OCI-LY1 (cell line): ENCODE results near the gene TIPIN.

Experiments used
- H2AFZ ChIP-seq: fragments of 200-600 bp; sonication (generic), shearing (Covaris generic); 2 replicates; pipeline ENCODE4 v1.6.0; 2014; ENCODE audit warnings: antibody characterized with exemption, mild to moderate bottlenecking, low read length
- H3F3A ChIP-seq: fragments of 200-600 bp; sonication (generic), shearing (Covaris generic); 2 replicates; pipeline ENCODE4 v1.6.0; 2014; ENCODE audit warnings: mild to moderate bottlenecking, antibody characterized with exemption, low read length, moderate library complexity; ENCODE audit not compliant: insufficient read depth
- H3K27ac ChIP-seq: fragments of 200-600 bp; sonication (generic); 2 replicates; pipeline ENCODE4 v1.5.1; 2014; ENCODE audit warnings: low read length, mixed run types, mild to moderate bottlenecking, low read depth; ENCODE audit not compliant: poor library complexity, severe bottlenecking
- H3K27me3 ChIP-seq: fragments of 200-600 bp; sonication (generic); 2 replicates; pipeline ENCODE4 v1.6.0; 2014; ENCODE audit warnings: antibody characterized with exemption, mild to moderate bottlenecking, low read length, moderate library complexity; ENCODE audit not compliant: insufficient read depth
- H3K36me3 ChIP-seq: fragments of 200-600 bp; sonication (generic); 2 replicates; pipeline ENCODE4 v1.6.1; 2014; ENCODE audit warnings: mild to moderate bottlenecking, antibody characterized with exemption, low read length, moderate library complexity, mixed read lengths; ENCODE audit not compliant: insufficient read depth
- H3K4me1 ChIP-seq: fragments of 200-600 bp; sonication (generic); 2 replicates; pipeline ENCODE4 v1.5.1; 2014; ENCODE audit warnings: mild to moderate bottlenecking, low read length, moderate library complexity; ENCODE audit not compliant: insufficient read depth, severe bottlenecking
- H3K4me2 ChIP-seq: fragments of 200-600 bp; sonication (generic), shearing (Covaris generic); 2 replicates; pipeline ENCODE4 v1.6.1; 2014; ENCODE audit warnings: low read length
- H3K4me3 ChIP-seq: fragments of 200-600 bp; sonication (generic); 2 replicates; pipeline ENCODE4 v1.5.1; 2014; ENCODE audit warnings: low read length, low read depth, mild to moderate bottlenecking, mixed read lengths; ENCODE audit not compliant: poor library complexity, severe bottlenecking
- H3K79me2 ChIP-seq: fragments of 200-600 bp; shearing (Covaris generic); 2 replicates; pipeline ENCODE4 v1.6.1; 2016; ENCODE audit warnings: mixed run types, low read length, mixed read lengths; ENCODE audit not compliant: insufficient read depth
- H3K9ac ChIP-seq: fragments of 200-600 bp; sonication (generic), shearing (Covaris generic); 2 replicates; pipeline ENCODE4 v1.6.1; 2014; ENCODE audit warnings: mild to moderate bottlenecking, low read length, mixed read lengths
- H3K9me2 ChIP-seq: fragments of 200-600 bp; sonication (generic), shearing (Covaris generic); 2 replicates; pipeline ENCODE4 v1.6.1; 2014; ENCODE audit warnings: low read depth, mild to moderate bottlenecking, low read length, mixed read lengths
- H3K9me3 ChIP-seq: fragments of 200-600 bp; shearing (Covaris generic); 2 replicates; pipeline ENCODE4 v1.6.1; 2014; ENCODE audit warnings: low read length, mixed read lengths
- H4K20me1 ChIP-seq: fragments of 200-600 bp; sonication (generic), shearing (Covaris generic); 2 replicates; pipeline ENCODE4 v1.6.0; 2016; ENCODE audit warnings: mild to moderate bottlenecking, low read length; ENCODE audit not compliant: insufficient read depth
- EZH2 ChIP-seq: fragments of 200-600 bp; sonication (generic), shearing (Covaris generic); IDR thresholded peaks from 2 replicates; pipeline ENCODE4 v1.8.0; 2017; ENCODE audit warnings: borderline replicate concordance, mixed run types, mild to moderate bottlenecking, antibody characterized with exemption, low read length, moderate library complexity, mixed read lengths
- TF ChIP-seq, protein P1 (sequence below): fragments of 200-600 bp; sonication (generic), shearing (Covaris generic); IDR thresholded peaks from 2 replicates; pipeline ENCODE4 v1.5.1; 2017; ENCODE audit warnings: mild to moderate bottlenecking, antibody characterized with exemption, low read length, moderate library complexity, mixed read lengths

The TIPIN gene, protein sequence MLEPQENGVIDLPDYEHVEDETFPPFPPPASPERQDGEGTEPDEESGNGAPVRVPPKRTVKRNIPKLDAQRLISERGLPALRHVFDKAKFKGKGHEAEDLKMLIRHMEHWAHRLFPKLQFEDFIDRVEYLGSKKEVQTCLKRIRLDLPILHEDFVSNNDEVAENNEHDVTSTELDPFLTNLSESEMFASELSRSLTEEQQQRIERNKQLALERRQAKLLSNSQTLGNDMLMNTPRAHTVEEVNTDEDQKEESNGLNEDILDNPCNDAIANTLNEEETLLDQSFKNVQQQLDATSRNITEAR

DNA sequence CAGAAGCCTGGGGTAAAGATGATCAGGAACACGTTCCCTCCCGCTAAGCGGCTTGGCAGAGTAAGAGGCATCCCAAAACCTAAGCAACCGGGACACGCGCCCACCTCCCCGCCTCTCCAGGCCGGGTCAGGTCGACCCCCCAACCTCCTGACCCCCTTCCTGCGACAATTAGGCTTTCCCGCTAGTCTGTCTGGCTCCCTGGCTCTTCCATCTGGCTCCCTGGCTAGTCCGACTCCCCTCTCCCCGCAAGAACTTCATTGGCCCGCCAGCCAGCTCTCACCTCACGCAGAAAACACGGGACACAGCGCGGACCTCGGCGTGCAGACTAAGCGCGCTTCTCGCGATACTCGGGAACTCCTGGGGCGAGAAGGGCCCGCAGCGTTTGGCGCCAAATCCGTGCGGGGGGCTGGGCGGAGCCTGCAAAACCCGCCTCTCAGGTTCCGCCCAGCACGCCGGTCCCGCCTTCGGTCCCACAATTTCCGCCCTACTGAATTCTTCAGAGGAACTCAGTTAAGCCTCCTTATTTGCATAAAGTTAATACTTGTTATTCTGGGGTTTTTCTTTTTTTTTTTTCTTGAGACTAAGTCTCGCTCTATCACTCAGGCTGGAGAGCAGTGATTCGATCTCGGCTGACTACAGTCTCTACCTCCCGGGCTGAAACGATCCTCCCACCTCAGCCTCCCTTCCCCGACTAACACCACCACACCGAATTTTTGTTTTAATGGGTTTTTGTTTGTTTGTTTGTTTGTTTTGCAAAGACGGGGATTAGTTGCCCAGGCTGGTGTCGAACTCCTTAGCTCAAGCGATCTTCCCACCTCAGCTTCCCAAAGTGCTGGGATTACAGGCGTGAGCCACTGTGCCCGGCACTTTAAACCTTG, at the start of gene TIPIN:
Gene TIPIN (minus strand): TSS at position 327 of the 878 bp plus-strand sequence. CDS start 3,738 bp downstream, outside the sequence.
- TF ChIP-seq, protein P1, sequence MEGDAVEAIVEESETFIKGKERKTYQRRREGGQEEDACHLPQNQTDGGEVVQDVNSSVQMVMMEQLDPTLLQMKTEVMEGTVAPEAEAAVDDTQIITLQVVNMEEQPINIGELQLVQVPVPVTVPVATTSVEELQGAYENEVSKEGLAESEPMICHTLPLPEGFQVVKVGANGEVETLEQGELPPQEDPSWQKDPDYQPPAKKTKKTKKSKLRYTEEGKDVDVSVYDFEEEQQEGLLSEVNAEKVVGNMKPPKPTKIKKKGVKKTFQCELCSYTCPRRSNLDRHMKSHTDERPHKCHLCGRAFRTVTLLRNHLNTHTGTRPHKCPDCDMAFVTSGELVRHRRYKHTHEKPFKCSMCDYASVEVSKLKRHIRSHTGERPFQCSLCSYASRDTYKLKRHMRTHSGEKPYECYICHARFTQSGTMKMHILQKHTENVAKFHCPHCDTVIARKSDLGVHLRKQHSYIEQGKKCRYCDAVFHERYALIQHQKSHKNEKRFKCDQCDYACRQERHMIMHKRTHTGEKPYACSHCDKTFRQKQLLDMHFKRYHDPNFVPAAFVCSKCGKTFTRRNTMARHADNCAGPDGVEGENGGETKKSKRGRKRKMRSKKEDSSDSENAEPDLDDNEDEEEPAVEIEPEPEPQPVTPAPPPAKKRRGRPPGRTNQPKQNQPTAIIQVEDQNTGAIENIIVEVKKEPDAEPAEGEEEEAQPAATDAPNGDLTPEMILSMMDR, result no peak
- no peak for TF ChIP-seq EZH2
- Histone ChIP-seq H3K9me3 (no peaks in the 10 kb centered on the region), H3K4me3 (peak within 1 kb of the TSS; percentile 76), H3K4me2 (peak within 1 kb of the TSS; percentile 80), H3K4me1 (peaks cover 33% of the 10 kb centered on the region), H3K9me2 (no peaks in the 10 kb centered on the region), H3K36me3 (peaks cover 18% of the 10 kb centered on the region), H3K79me2 (peaks cover 20% of the 10 kb centered on the region), H2AFZ (peak within 1 kb of the TSS; percentile 5; the same call in 1 of the 2 replicates), H3K9ac (peak within 1 kb of the TSS; percentile 93), H3K27me3 (no peaks in the 10 kb centered on the region), H3K27ac (peak within 1 kb of the TSS; percentile 62), H4K20me1 (no peaks in the 10 kb centered on the region), H3F3A (no peaks in the 10 kb centered on the region)

DNA sequence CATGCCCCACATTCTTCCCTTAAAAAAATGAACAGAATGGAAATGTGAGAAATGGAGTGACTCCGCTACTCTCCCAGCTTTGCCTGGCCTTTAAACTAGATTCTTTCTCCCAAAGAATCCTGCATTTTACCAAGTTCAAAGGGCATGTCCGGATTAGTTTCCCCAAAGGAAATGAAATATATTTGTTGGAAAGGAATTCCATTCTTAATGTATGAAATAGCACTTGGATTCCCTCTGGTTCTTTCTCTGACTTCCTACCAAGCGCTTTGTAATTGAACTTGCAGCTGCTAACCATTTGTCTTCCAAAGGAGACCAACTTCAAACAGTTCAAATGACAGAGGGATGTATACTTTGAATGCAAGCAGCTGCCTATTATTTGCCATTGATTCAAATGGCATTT, 49.1 kb upstream of the TIPIN start:
- H3K27ac ChIP-seq, result no peak overlapping the region
- no peaks in the 10 kb centered on the region for H3F3A ChIP-seq
- peaks cover 91% of the 10 kb centered on the region for H3K79me2 ChIP-seq
- no peak overlapping the region for H3K4me2 ChIP-seq
- no peak overlapping the region for H3K9ac ChIP-seq
- no peak overlapping the region for H3K4me3 ChIP-seq
- no peaks in the 10 kb centered on the region for H3K9me2 ChIP-seq
- H3K4me1 ChIP-seq, result peaks cover 70% of the 10 kb centered on the region
- no peaks in the 10 kb centered on the region for H3K9me3 ChIP-seq
- TF ChIP-seq EZH2, result no peak
- TF ChIP-seq, protein P1, result no peak
- H3K36me3 ChIP-seq, result no peaks in the 10 kb centered on the region; the same call in 1 of the 2 replicates
- H3K27me3 ChIP-seq, result no peaks in the 10 kb centered on the region
- no peaks in the 10 kb centered on the region for H4K20me1 ChIP-seq
- H2AFZ ChIP-seq, result no peak overlapping the region

DNA sequence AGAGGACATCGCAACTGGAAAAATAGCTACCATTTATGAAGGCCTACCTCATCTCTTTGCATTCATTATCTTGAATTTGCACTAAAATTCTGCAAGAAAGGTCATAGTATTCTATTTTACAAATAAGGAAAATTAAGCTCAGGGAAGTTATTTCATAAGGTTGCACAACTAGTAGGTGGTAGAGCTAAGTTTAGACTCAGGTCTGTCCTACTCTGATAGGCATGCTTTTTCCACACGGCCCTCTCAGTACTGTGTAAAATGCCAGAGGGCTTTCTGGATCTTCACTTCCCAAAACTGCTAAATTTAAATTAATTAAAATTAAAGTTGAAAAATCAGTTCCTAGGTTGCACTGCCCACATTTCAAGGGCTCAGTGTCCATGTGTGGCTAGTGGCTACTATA, 48.5 kb upstream of the TIPIN start:
- H3K4me1 ChIP-seq, result peaks cover 70% of the 10 kb centered on the region
- H2AFZ ChIP-seq, result no peak overlapping the region
- TF ChIP-seq, protein P1, result no peak
- no peak for TF ChIP-seq EZH2
- H3K9ac ChIP-seq, result no peak overlapping the region
- peak overlapping the region; percentile 24; the same call in 1 of the 2 replicates for H3K4me2 ChIP-seq
- no peaks in the 10 kb centered on the region for H3K9me3 ChIP-seq
- H3K9me2 ChIP-seq, result no peaks in the 10 kb centered on the region
- no peaks in the 10 kb centered on the region for H3F3A ChIP-seq
- H3K27ac ChIP-seq, result no peak overlapping the region
- peaks cover 91% of the 10 kb centered on the region for H3K79me2 ChIP-seq
- H4K20me1 ChIP-seq, result no peaks in the 10 kb centered on the region
- no peaks in the 10 kb centered on the region for H3K27me3 ChIP-seq
- no peak overlapping the region for H3K4me3 ChIP-seq
- H3K36me3 ChIP-seq, result no peaks in the 10 kb centered on the region; the same call in 1 of the 2 replicates
